ENCODE data around the gene MACROH2A1.

DNA sequence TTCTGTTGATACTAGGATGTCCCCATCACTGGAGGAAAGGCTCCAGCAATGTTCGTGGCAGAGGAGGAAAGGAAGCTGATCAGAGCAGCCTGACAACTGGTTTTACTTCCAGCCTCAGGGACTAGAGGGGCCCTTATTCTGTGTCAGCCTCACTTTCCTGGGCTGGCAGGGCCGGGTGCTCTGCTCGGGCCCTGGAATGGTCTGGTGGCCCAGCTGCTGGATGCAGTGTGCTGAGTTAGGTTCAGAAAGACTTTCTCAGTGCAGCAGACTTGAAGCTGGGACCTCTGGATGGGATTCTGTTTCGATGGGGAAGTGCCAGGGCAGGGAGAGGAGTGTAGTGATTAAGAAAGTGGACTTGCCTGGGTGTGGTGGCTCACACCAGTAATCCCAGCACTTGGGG, 81.0 kb downstream of the MACROH2A1 start:
- TF ChIP-seq POLR2A (IDR thresholded peaks at IDR 0.05): no peak
- TF ChIP-seq, protein P1, sequence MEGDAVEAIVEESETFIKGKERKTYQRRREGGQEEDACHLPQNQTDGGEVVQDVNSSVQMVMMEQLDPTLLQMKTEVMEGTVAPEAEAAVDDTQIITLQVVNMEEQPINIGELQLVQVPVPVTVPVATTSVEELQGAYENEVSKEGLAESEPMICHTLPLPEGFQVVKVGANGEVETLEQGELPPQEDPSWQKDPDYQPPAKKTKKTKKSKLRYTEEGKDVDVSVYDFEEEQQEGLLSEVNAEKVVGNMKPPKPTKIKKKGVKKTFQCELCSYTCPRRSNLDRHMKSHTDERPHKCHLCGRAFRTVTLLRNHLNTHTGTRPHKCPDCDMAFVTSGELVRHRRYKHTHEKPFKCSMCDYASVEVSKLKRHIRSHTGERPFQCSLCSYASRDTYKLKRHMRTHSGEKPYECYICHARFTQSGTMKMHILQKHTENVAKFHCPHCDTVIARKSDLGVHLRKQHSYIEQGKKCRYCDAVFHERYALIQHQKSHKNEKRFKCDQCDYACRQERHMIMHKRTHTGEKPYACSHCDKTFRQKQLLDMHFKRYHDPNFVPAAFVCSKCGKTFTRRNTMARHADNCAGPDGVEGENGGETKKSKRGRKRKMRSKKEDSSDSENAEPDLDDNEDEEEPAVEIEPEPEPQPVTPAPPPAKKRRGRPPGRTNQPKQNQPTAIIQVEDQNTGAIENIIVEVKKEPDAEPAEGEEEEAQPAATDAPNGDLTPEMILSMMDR (IDR thresholded peaks at IDR 0.05 in 4 of 5, conservative IDR thresholded peaks at IDR 0.05 in 1 of 5): no peak
